NCI-H524 treated with DMSO at 0.1 percent for 48 hours (cell line): ENCODE measurements around the gene SLC25A42.

Experiments used
- DNase-seq: peaks from one replicate; lab custom pipeline; 2025; lab: John Stamatoyannopoulos, UW

Gene SLC25A42

GRCh38 chr19:19050731-19051130 lies 13.1 kb upstream of the SLC25A42 start:
- no peak for DNase-seq

DNA sequence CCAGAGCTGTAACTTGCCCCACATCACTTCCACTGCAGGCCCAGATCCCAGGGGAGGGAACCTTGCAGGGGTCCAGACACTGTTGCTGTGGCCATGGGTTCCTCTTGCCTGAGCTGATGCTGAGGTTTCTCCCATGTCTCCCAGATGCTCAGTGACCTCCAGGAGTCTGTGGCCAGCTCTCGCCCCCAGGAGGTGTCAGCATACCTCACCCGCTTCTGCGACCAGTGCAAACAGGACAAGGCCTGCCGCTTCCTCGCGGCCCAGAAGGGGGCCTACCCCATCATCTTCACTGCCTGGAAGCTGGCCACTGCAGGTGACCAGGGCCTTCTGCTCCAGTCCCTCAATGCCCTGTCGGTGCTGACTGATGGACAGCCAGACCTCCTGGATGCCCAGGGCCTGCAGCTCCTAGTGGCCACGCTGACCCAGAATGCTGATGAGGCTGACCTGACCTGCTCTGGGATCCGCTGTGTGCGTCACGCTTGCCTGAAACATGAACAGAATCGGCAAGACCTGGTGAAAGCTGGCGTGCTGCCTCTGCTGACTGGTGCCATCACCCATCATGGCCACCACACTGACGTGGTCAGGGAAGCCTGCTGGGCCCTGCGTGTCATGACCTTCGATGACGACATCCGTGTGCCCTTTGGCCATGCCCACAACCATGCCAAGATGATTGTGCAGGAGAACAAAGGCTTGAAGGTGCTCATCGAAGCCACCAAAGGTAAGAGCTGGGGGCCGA lies 12.1 kb upstream of the SLC25A42 start:
- DNase-seq, result no peak

DNA sequence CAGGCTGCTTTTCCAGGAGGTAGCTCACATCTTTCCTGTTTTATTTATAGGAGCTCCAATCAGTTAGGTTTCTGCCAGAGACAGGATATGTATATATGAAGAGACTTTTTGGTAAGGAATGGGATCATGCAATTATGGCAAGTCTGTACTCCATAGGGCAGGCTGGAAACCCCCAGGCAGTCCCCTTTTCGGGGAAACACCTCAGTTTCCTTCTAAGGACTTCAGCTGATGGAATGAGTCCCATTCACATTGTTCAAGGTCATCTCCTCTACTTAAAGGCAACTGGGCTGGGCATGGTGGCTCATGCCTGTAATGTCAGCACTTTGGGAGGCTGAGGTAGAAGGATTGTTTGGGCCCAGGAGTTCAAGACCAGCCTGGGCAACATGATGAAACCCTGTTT lies 10.9 kb upstream of the SLC25A42 start:
- no peak for DNase-seq

DNA sequence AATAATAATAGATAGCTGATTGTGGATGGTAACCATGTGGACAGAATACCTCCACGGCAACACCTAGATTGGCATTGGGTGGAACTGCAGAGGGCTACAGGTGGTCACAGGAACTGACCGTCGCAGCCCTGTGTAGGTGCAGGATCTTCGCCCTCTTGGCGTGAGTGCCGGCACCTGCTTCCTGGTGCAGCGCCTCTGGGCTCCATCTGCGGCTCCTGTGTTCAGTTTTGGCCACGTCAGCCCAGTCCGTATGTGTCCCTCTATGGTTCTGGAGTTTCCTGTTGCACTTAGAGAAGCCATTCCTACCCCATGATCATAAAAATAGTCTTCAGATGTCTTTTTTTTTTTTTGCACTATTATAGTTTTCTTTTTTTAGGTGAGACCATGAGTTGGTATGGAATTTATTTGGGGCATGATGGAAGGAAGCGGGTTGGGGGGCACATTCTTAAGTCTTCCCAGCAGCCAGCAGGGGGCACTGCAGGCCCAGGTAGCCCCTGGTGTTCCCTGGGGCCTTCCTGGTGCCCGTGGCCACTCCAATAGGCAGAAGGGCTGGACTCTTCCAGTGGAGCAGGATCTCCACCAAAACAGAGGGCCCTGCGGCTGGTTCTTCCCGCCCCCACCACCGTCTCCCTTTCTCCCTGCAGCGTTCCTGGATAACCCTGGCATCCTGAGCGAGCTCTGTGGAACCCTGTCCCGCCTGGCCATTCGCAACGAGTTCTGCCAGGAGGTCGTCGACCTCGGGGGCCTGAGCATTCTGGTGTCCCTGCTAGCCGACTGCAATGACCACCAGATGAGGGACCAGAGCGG lies 10.1 kb upstream of the SLC25A42 start:
- no peak for DNase-seq

GRCh38 chr19:19054315-19054938 lies 9.4 kb upstream of the SLC25A42 start:
- DNase-seq, result no peak

DNA sequence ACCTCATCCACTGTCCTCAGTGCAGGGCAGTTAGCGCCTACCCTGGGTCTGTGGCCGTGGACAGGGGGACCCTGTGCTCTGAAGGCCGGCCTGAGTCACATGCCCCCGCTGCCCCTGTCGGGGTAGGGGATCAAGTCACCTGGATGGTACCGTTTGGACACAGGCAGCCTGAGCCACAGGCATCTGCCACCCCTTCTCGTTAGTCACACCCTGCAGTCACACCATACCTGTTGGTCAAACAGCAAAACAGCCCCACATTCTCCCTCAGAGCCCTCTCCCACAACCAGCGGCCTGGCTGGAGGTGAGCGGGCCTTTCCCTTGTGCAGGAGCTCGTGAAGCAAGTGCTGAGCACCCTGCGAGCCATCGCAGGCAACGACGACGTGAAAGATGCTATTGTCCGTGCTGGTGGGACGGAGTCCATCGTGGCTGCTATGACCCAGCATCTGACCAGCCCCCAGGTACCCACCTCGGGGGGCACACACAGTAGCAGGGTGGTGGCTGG lies 8.8 kb upstream of the SLC25A42 start:
- DNase-seq, result no peak

DNA sequence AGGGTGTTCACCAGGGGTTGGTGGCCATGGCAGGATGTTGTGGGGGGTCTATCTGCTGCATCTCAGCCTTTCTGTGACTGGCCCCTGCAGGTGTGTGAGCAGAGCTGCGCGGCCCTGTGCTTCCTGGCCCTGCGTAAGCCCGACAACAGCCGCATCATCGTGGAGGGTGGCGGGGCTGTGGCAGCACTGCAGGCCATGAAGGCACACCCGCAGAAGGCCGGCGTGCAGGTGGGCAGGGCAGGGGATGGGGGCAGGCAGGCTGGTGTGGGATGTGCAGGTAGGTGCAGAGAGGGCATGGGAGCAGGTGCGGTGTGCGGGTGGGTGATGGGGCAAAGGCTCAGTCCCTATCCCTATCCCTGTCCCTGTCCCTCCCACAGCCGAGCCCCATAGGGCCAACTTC lies 8.1 kb upstream of the SLC25A42 start:
- no peak for DNase-seq

GRCh38 chr19:19056636-19057275 lies 7.0 kb upstream of the SLC25A42 start:
- DNase-seq, result no peak

DNA sequence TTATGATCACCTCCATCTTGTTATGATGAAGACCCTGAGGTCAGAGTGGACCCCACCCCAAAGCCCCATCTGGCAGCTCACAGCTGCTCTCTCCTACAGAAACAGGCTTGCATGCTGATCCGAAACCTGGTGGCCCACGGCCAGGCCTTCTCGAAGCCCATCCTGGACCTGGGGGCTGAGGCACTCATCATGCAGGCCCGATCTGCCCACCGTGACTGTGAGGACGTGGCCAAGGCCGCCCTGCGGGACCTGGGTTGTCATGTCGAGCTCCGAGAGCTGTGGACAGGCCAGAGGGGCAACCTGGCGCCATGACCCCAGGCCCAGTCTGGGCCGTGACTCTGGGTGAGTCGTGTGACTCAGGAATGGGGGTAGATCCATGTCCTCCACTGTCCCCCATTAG lies 6.5 kb upstream of the SLC25A42 start:
- no peak for DNase-seq

GRCh38 chr19:19057720-19058119 lies 6.1 kb upstream of the SLC25A42 start:
- no peak for DNase-seq

- no peak for DNase-seq
Measured at GRCh38 chr19:19059018-19059836, 4.6 kb upstream of the SLC25A42 start.

DNA sequence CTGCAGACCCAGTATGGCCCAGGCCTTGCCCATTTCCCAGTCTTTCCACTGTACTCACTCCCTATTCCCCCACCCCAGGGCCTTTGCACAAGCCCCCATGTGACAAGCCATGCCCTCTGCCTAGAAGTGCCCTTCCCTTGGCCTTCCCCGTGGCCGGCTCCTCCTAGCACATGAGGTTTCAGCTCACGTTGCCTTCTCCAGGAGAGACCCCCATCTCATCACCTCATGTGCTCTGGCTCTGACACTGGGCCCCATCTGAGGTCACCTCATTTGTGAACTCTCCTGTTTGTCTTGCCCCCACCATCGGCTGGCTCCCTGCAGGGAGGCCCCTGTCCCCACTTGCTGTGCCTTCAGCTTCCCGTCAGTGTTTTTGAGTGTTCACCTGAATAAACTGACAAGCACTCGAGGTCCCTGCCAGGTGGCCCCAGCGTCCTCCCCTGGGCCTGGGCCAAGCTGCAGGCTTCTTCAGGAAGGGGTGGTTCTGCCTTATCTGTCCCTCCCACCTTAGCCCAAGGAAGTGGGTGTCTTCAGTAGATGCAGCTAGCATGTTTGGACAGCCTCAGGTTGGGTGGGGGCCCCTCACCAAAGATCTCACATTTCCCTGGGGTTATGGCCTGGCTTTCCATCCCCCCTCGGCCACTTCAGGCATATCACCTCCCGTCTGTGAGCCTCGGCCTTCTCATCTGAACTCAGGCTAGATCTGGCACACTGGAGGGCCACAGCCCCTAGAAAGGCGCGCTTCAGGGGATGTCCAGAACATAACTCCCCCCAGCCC lies 3.8 kb upstream of the SLC25A42 start:
- DNase-seq, result no peak

- no peak for DNase-seq
Measured at GRCh38 chr19:19061506-19061905, 2.3 kb upstream of the SLC25A42 start.

DNA sequence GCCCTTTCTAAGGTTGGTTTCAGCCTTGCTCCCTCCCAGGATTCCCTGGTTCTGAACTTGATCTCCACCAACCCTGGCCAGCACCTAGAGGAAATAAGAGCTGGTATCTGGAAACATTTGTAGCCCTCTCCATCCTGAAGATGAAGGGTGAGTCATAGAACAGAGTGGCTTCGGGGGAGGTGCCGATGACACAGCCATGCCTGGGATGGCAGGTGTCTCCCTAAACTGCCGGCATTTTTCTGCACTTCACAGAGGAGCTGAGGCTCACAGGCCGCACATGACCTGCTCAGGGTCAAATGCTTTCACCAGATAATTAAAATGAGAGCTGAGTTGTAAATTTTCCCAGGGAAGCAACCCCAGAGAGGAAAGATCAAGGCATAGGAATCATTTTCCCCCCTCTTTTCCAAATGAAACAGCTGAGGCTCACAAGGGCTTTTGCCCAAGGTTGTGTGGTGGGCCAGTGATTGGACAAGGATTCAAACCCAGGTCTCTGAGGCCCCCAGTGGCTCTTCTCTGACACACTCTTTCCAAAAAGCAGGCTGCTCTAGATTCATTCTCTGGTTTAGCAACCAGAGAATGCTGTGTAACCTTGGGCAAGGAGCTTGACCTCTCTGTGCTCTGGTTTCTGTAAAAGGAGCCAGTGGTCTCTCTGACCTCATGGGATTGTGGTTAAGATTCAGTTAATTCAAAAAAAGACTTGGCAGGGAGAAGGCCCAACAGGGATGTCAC lies 1.2 kb upstream of the SLC25A42 start:
- no peak for DNase-seq

DNA sequence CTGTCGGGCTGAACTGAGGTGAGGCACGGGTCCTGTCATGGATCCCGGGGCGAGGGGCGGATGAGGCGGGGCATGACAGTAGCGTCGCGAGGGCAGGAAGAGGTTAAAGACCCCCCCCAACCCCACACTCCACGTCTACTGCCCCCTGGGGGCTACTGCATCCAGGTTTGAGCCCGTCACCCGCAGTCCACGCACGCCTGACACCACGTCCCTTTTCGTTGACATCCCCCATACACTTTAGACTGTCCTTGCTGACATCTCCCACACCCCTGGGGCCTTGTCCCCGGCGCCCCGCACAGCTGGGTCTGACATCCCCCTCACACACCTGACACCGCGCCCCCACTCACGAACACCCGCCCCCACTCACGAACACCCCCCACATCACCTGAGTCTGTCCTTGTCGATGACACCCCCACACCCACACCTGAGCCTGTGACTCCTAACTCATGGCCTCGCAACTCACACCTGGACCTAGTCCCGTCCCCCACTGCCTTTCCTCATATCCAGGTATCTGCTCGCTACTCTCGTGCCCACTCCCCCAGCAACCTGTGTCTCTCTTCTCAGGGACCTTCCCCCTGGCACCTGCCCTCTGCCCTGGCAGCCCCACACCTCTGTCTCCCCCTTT lies 416 bp downstream of the SLC25A42 start:
- DNase-seq, result no peak

DNA sequence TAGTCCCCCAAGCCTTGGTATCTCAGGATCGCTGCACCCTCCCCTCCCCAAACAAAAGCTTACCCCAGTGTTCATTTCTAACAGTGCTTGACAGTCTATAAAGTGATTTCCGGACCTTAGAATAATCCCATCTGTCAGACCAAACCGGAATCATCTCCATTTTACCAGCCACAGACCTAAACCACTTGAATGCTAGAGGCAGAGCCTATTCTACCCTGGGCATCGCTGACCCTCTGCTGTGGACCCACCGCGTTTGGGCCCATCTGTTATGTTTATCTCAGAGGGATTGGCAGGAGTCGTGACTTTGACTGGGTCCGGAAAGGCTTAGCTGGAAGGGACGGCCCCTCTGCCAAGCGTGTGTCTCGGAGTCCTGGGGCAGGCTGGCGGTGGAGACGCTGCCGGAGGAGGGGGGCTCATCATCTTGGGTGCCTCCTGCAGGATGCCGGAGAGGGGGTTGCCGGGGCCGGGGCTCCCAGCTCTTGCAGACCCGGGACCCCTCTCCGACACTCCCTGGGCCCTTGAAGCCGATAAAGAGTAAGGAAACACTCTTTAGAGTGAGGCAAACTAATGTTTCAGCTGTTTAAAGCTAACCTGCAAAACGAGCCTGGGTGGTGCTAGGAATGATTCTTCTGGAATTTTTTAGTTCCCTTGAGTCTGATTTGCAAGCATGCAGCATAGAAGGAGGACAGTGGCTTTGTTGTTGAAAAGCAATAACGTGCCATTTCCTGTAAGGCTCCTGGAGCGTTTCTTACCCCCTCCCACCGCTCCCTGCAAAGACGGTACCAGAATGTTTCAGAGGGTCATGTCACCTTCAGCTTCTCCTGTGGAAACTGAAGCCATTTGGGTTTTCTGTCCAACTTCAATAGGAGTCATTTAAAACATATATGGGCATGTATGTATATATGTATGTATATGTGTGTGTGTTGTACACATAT lies 1.3 kb downstream of the SLC25A42 start:
- peak; percentile 62 for DNase-seq

DNA sequence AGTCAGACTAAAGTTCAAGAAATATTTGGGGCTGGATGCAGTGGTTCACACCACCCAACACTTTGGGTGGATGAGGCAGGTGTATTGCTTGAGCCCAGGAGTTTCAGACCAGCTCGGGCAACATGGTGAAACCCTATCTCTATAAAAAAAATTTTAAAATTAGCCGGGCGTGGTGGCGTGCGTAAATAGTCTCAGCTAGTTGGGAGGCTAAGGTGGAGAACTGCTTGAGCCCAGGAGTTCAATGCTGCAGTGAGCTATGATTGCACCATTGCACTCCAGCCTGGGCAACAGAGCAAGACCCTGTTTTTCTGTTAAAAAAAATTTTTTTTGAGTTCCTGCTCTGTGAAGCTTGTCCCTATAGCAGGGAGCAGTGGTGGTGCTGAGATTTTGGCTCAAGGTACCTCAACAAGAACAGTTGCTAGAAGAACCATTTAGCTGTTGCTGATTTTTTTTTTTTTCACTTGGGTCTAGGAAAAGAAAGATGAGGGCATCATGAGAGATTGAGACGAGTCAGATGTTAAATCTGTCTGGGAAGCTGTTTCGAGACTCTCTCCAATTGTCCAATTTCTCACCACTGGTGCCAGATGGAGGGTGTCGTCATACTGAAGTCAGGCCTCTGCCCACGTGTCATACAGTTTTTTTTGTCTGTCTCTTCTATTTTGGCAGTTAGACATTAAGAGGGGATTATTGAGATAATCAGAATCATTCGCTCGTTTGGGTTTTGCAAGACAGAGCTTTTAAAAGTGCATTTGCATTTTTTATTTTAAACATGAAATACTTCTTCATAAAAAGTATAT lies 3.7 kb downstream of the SLC25A42 start:
- peak; percentile 31 for DNase-seq
